Right hindlimb (tissue), 1 donor: ENCODE data around the gene MFNG.
A peak's percentile ranks its signal among the peaks of the same experiment; 100 is the strongest.

Experiments used
- DNase-seq: peaks from one replicate; pipeline ENCODE4 v3.0.0-alpha.2; 2018

The MFNG gene

DNA sequence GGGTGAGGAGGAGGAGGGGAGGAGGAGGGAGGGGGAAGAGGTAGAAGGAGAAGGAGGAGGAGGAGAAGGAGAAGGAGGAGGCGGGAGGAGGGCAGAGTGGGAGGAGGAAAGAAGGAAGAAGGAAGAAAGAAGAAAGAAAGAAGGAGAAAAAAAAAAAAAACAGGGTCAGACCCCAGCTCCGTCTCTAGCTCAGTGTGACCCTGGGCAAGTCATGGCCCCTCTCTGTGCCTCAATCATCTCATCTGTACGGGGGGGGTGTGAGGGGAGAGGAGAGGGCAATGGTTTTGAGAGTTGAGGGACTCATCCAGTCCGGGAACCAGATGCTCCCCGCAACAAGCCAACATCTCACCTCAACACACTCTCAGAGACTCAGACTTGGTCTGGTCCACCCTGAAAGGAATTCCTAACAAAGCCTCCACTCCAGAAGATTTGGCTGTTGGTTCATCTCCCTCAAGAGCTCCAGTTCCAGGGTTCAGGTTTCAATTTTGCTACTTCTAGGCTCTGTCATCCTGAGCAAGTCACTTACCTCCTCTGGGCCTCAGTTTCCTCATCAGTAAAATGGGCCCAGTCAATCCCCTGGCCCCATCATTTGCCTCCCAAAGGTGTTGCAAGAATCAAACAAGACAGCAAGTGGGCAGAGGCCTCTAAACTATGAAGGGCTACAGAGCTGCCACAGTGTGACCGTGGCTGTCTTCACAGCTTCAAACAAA lies 25.4 kb upstream of the MFNG start:
- peak; percentile 16 for DNase-seq

DNA sequence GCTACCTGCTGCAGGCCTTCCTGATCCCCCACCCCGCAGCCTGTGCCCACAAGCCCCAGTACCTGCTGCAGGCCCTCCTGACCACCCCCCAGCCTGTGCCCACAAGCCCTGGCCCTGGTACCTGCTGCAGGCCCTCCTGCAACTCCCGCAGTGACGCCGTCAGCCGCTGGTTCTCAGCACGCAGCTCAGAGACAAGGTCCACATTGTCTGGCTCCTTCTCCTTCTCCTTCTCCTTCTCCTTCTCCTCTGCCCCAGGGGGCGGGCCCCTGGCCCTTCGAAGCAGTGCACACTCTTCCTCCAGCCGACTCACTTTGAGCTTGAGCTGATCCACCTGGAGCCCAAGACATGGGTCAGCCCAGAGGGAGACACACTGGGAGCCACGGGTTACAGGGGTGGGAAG lies 23.9 kb upstream of the MFNG start:
- DNase-seq = no peak

DNA sequence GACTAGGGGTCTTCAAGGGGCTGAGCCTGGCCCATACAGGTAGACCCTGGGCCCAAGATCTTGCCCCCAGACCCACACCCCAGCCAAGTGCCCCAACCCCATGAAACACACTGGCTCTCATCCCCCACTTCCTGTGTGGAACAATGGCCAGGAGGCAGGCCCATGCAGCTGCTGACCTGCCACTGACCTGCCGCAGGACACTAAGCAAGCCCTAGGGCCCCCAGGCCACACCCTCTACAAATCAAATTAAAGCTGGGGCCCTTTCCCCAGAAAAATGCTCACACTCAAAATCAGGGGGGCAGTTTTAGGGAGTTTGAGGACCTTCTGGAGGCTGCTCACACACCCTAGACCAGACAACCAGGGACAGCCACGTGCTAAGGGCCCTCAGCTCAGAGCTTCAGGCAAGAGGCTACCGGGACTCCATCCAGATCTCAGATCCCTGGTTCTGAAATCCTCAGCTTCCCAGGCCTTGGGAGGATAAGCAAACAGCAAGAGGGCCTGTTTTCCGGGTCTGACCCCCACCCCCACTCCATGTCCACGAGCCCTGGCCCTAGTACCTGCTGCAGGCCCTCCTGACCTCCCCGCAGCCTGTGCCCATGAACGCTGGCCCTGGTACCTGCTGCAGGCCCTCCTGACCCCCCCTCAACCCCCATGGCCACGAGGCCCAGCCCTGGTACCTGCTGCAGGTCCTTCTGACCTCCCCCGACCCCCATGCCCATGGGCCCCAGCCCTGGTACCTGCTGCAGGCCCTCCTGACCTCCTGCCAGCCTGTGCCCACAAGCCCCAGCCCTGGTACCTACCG lies 23.1 kb upstream of the MFNG start:
- peak; percentile 76 for DNase-seq

DNA sequence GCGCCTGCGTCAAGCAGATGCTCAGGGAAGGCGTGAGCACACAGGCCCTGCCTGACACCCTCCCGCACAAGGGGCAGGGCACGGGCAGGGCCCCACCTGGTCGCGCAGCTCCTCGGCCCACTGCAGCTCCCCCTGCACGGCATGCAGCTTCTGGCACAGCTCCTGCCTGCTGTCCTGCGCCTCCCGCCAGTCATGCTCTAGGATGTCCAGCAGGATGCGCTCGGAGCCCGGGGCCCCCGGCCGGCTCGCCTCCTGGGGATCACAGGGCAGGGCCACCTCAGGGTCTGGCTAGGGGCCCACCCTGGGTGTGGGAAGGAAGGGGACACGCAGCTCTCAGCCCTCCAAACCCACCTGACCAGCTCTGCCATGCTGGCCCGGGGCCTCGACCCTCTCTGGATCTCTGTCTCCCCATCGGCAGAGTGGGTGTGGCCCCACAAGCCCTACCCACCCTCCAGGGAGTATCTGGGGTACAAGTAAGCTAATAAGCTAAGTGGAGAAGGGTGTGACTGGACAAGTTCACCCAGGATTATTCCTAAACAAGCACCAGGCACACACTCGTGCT lies 22.3 kb upstream of the MFNG start:
- DNase-seq = no peak

DNA sequence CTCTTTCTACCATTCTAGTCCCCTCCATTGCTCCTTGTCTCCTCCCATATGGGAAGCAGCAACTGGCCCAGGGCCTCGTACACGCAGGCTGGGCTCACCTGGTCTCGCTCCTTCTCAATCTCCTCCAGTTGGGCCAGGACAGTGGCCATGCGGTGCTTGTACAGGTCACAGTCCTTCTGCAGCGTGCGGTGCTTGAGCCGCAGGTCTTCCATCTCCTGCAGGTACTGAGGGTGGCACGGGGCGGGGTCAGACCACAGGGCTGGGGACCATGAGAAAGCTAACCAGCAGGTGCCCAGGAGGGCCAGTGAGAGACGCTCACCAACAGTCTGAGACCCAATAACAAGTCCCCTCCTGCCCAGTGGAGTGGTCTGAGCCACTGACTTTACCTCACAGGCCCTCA lies 21.5 kb upstream of the MFNG start:
- no peak for DNase-seq

DNA sequence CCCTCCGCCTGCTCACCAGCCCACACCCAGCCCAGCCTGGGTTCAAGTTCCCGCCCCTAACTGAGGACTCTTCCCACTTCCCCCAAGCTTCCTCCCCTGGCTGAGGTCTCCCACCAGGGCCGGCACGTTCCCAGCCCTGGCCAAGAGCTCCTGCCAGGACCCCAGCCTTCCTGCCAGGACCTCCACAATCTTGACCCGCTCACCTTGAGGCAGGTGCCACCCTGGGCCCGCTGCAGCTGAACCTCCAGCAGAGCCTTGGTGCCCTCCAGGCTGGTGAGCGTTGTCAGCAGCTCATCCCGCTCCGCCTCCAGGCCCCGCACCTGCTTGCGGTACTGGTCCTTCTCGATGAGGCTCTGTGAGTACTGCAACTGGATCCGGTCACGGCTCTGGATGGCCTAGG lies 19.8 kb upstream of the MFNG start:
- DNase-seq = no peak

DNA sequence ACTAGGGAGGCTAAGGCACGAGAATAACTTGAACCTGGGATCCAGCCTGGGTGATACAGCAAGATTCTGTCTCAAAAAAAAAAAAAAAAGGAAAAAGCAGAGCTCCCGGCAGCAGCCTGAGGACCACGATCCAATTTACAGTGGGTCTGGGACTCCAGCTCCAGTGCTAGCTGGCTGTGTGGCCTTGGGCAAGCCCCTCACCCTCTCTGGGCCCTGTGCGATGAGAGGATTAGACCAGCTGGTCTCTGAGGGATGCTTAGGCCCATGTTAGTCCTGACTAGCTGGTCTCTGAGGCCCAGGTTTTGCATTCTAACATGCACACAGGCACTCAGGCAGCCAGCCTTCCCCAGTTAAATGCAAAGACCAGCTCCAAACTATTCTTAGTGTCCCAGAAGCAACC lies 19.4 kb upstream of the MFNG start:
- DNase-seq = no peak

DNA sequence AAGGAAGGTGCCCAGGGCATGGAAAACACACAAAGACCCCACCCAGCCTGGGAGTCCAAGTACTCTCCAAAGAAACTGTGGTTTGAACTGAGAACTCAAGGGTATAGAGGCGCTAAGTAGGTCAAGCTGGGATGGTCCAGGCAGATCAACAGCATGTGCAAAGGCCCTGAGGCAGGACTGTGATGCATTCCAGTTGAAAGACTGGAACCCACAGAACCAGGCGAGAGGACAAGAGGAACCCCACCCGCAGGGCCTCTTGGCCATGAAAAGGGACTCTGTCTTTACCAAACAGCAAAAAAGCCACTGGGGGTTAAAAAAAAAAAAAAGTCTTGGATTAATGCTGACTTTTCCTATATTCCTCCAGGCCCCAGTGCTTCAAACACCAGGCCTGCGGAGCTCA lies 18.8 kb upstream of the MFNG start:
- no peak for DNase-seq

DNA sequence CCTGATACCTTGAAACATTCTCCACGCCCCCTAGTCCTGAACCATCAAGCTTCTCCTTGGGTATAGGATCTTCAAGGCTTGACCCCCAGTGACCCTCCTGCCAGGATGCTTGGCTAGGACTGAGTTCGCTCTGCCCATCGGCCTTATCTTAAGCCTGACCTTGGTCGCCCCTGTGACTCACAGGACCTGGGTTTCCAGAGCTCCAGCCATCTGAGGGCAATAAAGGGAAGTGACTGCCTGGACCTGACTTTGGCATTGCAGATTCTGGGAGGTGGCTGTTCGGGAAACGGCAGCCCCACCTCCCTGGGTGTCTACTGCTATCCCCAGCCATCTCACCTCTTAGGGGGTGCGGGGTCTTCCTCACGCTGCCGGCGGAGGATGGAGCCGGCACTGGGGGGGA lies 17.7 kb upstream of the MFNG start:
- DNase-seq = no peak

DNA sequence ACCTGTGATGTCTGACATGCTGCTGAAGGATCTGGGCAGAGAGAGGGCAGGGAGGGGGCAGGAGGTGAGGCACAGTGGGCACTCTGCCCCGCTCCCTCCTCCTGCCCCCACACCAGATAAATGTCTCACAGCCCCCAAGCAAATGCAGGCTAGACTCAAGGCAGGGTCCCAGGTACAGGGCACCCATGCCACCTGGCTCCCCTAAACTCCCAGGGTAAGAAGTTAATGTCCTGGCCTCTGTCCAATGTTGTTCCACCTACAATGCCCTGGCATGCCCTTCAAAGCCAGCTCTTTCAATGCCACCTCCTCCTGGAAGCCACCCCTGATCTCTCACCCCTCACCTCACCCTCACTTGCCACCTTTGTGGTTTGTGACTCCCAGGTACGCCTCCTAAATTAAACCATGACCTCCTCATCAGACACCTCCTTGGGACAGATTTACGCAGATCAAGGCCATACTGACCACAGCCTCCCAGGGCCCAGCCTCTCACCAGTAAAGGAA lies 17.0 kb upstream of the MFNG start:
- DNase-seq = no peak

DNA sequence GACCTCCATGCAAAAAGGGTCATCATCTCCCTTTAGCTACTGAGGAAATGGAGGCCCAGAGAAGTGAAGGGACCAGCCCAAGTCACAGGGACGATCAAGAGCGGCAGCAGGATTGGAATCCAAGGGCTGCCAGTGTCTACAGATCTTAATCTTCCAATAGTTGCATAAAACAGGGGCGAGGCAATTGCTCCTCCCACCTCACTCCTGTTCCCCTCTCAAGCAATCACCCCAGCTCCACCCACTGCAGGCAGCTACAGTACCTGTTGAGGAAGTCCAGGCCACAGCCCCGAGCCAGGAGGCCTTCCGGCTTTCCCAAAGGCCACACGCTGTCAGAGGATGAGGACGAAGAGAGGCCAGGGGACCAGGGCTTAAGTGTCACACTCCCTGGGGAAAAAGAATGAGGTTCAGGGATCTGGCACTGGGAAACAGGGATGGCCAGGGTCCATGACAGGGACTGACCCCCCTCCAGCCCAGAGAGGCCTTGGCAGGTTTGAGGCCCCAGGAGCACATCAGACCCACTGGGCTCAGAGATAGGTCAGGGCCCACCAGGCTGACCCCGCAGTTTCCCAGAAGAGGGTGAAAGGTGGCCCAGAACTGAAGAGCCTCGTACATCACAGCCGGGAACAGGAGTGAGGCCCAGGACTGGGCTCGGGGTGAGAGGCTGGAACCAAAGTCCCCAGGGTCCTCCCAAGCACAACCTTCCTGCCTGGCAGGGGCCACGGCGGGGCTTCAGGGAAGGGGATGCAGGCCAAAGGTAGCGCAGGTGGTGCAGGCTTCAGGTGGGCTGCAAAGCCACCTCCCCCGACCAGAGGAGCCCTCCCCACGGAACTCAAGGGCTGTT lies 16.4 kb upstream of the MFNG start:
- no peak for DNase-seq

DNA sequence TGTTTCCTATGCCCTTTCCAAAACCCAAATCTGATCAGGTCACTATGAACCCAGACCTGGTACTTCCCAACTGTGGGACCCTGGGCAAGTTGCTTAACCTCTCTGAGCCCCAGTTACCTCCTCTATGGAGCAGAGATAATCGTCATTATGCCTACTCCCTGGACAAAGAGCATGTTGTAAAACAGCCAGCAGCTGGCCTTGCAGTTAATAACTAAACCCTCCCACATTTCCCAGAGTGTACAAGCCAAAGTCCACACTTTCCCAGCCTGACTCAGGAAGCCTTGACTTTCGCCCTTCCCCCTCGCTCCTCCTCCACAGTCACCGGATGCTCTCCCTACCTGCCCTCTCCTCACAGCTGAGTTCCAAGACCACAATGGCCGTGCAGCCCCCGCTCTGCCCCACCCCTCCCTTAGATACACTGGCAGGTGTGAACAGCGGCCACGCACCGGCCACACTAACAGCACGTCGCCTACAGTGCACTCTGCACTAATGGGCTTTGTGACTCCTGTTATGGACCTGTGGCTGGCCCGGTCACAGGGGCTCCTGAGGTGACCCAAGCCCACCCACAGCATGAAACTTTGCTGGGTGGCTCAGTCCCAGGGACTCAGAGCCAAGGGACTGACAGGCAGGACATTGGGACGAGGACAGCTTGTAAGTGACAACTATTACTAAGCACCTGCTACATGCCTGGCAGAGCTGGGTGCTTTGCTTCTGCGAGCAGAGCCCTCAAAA lies 15.6 kb upstream of the MFNG start:
- peak; percentile 77 for DNase-seq

DNA sequence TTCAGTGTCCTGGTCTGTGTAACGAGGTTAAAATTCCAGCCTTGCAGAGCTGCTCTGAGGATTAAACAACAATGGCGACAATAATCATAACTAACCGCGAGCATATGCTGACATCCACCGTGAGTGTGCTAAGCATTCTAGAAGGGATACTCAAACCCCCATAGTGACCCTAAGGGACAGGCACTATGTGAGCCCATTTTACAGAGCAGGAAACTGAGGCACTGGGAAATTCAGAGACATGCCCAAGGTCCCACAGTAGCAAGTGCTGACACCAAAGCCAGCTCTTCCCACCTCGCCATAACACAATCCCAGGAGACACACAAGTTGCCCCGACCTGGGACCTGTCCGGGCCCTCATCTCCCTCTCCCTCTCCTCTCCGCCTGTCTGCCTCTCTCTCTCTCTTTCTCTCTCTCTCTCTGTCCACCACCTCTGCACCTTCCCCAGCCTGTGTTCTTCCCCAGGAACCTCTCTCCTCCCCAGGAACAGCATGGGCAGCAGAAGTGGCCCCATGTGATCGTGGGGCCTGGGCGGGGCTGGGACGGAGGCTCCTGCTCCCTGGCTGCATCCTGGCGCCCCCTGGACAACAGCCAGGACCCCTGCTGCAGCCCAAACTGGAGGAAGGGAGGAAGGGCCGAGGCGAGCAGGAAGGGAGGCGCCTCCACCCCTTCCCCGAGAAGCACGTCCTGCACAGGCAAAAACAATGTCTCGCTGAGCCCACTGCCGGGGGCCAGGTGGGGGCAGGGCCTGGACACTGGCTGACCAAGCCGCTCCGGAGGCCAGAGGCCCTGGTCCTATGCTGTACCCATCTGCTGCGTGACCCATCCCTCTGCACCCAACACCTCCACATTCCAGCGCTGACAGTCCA lies 14.8 kb upstream of the MFNG start:
- DNase-seq = peak; percentile 58

DNA sequence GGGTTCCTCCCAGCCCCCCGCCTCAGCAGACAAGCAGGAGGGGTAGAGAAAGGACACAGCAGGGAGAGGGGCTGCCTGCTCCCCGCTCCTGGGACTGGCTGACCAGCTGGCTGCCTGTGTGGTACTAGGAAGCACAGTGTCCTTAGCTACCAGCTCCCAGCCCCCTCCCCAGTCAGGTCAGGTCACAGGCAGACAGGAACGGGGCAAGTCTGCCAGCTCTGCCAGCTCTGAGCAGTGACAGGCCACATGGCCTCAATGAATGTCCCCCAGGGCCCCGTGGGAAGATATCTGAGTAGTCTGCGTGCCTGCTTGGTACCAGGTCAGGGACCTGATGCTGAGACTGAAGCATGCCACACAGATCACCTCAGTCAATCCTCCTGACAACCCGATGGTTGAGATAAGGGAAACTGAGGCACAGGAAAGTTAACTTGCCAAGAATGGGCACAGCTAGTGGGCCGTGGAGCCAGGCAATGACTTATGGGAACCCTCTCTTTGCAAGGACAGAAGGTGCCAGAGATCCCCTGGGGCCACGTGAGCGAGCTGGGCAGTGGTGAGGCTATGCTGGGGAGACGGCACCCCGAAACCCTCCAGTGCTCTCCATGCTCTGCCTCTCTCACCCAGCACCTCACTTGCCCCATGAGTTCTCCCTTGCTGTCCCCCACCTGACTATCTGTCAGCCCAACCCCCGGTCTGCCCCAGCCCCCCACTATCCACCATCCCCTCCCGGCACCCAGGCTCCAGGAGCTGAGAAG lies 13.8 kb upstream of the MFNG start:
- DNase-seq = no peak

DNA sequence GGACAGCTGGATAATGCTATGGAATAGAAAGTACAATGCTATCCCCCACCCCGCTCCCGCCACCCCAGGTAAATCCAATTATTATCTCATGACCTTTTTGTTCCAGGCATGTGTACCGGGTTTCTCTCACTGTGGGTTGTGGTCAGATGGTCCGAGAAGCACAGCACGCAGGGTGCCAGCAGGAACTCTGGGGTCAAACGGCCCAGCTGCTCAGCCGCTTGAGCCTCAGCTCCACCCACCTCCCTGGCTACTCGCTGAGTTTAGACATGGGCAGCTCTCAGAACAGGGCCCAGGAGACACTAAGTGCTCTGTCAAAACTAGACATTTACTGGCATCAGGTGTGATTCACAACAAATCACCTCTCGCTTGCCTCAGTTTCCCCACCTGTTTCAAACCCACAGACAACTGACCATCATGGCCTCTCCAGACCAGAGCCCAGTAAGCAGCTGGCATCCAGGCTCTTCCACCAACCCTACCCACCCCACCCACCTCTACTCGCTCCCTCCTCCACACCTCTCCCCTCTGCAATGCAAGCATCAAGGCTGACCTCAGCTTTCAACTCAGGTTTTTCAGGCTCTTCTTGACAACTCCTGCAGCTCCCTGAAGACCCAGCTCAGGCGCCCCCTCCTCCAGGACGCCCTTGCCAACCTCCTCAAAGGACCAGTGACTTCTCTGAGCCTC lies 13.0 kb upstream of the MFNG start:
- DNase-seq = no peak

DNA sequence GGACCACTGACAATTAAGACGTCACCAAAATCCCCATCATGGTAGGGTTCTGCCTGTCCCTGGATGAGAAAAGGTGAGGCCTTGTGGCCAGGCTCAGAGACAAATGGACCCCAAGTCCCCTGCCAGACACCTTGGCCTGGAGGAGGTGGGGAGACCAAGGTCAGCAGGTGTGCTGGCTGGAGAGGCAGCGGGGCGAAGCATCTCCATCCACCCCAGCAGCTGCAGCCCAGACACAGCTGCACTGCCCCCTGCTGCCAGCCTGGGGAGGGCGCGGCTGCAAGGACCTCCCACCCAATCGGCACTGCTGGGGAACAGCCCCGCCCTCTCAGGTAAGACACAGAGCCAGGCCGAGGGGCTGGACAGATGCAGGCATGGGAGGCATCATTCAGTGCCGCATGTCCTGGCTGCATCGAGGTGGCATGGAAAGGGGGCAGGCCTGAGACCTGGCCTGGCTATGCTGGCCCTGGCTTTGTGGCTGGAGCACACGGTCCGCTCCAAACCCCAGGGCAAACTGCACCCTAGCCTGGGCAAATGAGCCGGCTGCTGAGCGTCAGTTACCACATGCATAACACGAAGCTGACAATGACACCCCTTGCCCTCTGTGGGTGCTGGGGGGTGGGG lies 12.2 kb upstream of the MFNG start:
- DNase-seq = no peak

DNA sequence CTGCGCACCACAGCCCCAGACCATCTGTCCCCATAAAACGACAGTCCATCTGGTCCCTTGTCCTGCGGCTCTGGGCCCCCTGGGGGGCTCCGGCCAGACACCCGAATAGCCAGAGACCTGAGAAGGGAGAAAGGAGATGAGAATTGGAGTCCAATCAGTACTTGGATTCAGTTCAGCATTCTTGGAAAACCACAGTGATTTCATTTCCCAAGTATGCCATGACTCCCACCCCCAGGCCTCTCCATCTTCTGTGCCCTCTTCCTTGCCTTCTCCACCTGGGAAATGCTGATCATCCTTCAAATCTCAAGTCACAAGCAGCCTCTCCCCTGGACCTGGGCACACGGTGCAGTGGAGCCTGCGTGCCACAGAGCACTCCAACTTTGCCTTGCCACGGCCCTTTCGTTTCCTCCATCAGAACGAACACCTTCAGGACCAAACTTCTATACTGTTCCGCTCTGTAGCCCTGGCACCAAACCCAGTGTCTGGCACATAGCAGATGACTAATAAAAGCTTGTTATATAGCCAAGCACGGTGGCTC lies 10.9 kb upstream of the MFNG start:
- DNase-seq = no peak

DNA sequence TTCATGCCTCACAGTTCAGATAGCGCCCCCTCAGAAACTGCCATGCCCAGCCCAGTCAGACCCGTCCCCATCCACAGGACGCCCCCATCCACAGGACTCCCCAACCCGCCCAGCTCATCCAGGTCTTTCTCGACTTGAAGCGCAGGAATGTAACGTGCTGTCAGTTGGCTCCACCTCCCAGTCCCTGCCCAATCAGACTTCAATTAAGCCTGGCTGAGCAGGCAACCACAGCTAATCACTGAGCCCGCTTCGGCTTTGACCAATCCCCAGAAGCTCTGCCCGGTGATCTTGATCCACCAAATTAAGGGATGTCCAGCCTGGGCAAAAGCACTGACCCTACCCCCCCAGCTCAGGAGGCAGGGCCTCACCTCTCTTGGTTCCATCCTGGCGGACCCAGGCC lies 10.5 kb upstream of the MFNG start:
- no peak for DNase-seq

DNA sequence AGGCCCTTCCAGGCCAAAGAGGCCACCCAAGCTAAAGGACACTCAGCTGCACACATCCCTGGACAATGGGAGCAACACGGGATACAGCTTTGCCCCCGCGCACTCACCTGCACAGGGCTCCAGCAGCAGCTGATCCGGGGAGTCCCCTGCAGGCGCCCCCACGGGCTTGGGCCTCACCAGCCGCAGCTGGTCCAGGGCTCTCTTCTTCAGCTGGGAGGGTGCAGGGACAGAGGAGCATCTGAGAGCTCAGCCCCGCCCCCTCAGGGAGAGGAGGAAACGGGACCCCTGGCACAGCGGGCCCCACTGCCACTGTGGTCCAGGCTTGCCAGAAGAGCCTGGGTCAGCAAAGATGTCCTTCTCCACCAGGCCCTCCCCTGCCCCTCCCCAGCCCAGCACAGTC lies 7.8 kb upstream of the MFNG start:
- DNase-seq = no peak
